RCC 7860 (cell line): ENCODE results near the gene DDX10.
A peak's percentile ranks its signal among the peaks of the same experiment; 100 is the strongest.
"Not testable (repeated sequence)": the region's sequence is repeated elsewhere in the genome, so short reads cannot be mapped to it uniquely, and the experiment has no call there.

ENCODE experiments used
- DNase-seq: peaks from one replicate; pipeline ENCODE4 v3.0.0-alpha.2; 2015; ENCODE audit warnings: low spot score
- FAIRE-seq: peaks from 2 replicates; lab custom pipeline; 2012; peaks lifted over from hg19 to GRCh38; lab: Jason Lieb, UNC

Gene DDX10

DNA sequence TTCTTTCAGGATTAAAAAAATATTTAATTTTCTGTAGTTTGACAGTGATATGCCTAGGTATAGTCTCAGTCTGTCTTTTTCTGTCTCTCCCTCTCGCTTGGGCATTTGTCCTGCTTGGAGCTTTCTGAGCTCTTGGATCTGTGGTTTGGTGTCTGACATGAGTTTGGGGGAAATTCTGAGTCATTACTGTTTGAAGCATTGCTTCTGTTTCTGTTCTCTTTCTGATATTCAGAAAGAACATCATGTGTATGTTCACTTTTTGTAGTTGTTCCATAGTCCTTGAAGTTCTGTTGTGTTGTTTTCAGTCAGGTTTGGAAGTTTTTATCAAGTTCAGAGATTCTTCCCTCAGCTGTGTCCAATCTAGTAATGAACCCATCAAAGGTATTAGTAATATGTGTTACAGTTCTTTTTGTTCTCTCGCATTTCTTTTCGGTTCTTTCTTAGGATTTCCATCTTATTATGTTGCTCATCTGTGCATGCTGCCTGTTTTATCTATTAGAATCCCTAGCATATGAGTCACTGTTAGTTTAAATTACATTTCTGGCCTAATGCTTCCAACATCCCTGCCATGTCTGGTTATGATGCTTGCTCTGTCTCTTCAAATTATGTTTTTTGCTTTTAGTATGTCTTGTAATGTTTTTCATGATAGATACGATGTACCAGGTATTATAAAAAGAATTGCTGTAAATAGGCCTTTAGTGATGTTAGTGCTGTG, 48.4 kb downstream of the DDX10 start:
- FAIRE-seq: no peak
- DNase-seq: no peak

- FAIRE-seq (no peak), DNase-seq (no peak)
These were observed 50.4 kb downstream of the DDX10 start for GRCh38 chr11:108715239-108715638.

DNA sequence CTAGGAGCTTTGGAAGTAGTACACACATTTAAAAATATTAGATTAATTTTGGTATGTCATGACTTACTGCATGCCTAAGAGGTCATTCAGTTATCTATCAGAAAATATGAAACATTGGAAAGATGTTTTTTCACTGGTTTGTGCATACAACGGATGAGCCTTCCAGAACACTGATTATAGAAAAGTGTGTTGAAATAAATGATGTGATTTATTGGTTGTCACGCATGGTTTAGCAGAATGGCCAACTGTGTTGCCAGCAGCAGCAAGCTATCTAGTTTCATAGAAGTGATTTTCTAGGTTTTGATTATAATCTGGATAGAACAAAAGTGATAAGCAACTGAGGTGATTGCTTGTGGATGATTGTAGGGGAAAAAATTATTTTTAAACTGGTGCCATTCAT, 53.6 kb downstream of the DDX10 start:
- FAIRE-seq: peak; percentile 22
- DNase-seq: no peak

DNA sequence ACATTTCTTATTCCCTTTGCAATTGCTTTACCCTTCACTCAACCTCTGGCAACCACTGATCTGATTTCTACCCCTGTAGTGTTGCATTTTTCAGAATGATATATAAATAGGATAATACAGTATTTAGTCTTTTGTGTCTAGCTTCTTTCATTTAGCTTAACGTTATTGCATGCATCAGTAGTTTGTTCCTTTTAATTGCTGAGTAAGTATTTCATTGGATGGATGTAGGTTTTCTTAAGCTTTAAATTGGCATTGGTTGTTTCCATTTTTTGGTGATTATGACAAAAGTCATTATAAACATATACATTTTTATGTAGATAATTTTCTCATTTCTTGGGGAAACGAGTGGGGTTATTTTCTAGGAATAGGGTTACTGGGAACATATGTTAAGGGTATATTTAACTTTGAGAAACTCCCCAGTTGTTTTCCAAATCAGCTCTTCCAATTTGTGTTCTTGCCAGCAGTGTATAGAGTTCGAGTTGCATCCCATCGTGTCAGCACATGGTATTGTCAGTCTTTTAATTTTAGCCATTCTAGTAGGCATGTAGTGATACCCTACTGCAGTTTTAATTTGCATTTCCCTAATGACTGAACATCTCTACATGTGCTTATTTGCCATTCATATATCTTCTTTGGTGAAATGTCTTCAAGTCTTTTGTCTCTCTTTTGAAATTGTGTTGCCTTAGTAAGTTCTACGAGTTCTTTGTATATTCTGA, 60.3 kb downstream of the DDX10 start:
- no peak for FAIRE-seq
- DNase-seq: no peak

DNA sequence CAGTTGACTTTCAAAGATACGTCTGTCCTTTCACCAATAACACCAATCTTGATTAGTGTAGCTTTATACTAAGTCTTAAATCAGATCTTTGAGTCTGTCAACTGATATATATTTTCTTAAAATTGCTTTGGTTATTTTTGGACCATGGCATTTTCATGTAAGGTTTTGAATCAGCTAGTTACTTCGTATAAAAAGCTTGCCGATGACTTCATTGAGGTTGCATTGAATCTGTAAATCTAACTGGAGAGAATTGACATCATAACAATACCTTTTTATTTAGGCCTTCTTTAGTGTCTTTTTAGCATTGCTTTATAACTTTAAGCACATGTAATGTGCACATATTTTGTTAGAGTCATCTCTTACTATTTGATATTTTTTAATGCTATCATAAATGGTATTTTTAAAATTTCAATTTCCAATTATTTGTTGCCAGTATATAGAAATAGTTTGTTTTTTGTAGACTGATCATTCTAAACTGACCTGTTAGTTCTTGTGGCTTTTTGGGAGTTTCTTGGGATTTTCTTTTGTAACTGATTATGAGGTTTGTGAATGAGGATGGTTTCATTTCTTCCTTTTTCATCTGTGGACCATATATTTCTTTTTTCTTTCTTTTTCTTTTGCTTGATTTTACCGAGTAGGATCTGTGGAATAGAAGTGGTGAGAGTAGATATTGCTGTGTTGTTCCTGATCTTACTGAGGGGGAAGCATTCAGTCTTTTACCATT, 61.4 kb downstream of the DDX10 start:
- FAIRE-seq: no peak
- DNase-seq: no peak

DNA sequence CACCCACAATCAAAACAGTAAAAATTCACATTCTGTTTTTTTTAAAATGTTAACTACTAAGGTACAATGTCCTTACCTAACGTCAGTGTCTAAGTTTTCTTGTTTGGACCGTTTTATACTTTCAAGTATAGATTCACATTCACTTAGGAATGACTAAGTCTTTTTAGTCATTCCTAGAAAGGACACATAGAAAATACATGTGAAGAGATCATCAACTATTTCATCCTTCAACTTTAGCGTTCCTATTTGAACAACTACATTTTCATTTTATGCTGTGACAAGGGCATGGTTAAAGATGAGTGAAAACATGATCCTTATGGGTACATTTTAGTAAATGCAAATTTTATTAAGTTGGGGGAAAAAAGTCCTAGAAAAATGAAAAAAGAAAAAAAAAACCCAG, 62.8 kb downstream of the DDX10 start:
- no peak for FAIRE-seq
- no peak for DNase-seq

DNA sequence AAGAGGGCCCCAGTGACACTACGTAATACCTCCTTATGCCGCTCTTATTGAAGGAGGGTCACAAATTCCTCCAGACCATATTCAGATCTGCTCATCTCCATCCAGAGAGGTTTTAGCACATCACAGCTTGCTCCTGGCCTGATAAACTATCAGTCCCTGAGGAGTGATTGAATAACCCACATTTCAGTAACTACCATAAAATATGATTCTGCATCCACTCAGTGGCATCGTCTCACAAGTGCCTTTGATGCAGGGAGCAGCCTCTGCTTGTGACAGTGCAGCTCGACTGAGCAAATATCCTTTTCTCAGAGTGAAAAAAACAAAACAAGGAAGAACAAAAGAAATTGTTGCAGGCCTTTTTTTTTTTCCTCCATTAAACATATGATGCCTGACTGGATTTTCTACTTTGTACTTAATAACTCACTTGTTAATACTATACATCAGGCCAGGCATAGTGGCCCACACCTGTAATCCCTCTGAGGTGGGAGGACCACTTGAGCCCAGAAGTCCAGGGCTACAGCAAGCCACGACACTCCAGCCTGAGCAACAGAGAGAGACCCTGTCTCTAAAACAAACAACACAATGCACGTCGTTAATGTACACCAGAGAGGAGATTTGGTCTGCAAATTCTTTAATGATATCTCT, 64.5 kb downstream of the DDX10 start:
- DNase-seq (no peak), FAIRE-seq (no peak)

- no peak for DNase-seq
- no peak for FAIRE-seq
These were observed 67.5 kb downstream of the DDX10 start for GRCh38 chr11:108732395-108732794.

- no peak for DNase-seq
- no peak for FAIRE-seq
These were observed 68.7 kb downstream of the DDX10 start for GRCh38 chr11:108733479-108734116.

DNA sequence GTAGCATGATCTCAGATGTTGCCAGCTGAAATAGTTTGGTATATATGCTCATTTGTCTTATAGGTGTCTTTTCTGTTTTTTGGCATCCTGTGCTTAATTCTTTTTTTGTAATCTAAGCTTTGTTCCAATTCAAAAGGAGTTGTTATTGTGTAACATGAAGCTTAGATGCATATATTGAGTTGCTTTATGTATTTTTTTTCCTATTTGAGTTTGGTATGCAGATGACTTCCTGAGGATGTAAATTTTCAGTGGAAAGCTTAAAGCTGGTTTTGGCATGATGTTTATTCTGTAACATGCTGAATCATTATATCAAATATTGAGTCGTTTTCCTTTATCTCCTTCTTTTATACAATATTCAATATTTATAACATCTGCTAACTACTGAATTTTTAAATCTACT, 69.4 kb downstream of the DDX10 start:
- FAIRE-seq (no peak), DNase-seq (no peak)

DNA sequence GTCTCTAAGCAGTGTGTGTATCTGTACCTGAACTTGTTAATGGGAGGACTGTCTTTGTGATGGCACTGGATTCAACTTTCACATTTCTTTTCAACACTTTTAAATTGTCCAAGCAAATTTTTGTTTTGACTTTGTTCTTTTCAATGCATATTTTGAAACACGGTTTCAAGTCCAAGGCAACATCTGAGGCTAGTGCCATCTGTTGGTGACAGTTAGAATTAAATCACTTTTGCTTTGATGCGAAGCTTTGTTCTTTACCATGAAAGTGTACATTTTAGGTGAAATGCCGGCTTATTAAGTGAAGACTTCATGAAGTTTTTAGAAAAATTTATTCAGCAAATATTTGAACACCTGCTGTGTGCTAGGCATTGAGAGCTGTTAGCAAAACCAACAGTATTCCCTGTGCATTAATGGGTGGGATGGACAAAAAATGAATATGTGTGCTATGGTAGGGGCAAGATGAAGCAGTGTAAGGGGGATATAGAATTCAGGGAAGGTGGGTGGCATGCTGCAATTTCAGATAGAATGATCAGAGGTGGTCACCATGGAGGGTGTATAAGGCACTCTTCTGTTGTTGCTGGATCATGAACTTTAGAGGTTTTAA, 70.2 kb downstream of the DDX10 start:
- no peak for DNase-seq

DNA sequence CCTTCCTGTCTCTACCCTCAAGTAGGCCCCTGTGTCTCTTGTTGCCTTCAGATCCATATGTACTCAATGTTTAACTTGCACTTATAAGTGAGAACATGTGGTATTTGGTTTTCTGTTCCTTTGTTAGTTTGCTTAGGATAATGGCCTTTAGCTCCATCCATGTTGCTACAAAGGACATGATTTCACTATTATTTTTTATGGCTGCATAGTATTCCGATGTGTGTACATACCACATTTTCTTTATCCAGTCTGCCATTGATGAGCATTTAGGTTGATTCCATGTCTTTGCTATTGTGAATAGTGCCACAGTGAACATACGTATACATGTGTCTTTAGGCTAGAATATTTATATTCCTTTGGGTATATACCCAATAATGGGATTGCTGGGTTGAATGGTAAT, 75.3 kb downstream of the DDX10 start:
- not testable (repeated sequence) for FAIRE-seq, DNase-seq

More for the DNA sequence above, 70.2 kb downstream of the DDX10 start:
- FAIRE-seq: no peak

DNA sequence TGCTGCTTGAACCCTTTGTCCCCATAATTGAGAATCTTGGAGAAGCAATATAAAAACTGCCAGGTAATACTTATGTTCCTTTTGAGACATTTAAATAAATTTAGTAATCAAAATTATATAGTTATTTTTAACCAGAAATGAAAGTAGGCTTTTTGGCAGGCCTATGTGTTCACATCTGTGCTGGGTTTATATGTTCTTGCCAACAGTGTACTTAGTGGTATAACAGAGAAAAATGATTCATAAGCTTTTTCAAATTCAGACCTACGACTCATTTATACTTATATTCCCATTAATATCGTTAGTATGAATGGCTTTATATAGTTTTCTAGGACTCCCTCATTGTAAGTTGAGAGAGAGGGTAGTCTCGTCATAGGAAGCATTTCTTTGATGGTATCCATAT, 79.0 kb downstream of the DDX10 start:
- FAIRE-seq (no peak), DNase-seq (no peak)

GRCh38 chr11:108748968-108749367, 84.1 kb downstream of the DDX10 start:
- no peak for DNase-seq

DNA sequence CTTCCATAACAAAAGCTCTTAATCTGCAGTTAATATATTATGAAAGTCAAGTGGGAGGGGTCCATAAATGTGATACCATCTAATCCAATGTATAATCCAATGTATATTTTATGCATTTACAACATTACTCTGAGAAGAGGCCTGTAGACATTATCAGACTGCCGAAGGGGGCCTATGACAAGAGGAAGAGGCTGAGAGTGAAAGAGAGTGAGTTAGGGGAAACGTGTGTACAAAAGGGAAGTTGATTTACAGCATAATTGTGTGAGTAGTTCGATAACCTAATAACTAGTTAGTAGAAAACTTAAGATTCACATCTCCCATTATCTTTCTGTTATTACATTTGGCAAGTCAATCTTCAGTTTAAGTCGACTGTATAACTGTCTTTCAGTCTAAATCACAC, 86.6 kb downstream of the DDX10 start:
- no peak for FAIRE-seq
- DNase-seq: no peak

More at GRCh38 chr11:108748968-108749367, 84.1 kb downstream of the DDX10 start:
- no peak for FAIRE-seq

DNA sequence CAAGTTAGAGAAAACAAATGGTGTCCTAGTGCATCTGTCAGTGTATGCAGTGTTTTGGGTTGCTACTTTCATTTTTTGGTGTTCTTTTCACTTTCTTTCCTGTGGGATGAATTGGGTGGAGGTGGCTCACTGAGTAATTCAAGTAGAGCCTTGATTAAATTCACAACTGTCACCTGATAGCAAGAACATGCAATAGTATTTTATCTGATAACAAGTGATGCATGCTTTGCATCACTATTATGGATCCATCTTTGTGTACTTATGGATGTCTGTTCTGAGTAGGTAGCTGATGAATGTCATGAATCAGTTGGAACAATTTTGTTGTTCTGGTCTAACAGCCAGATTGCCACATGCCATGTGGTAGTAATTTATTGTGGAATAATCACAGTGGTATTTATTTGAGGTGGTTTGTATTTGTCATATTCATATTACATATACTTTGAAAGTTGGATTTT, 87.5 kb downstream of the DDX10 start:
- FAIRE-seq: no peak

DNA sequence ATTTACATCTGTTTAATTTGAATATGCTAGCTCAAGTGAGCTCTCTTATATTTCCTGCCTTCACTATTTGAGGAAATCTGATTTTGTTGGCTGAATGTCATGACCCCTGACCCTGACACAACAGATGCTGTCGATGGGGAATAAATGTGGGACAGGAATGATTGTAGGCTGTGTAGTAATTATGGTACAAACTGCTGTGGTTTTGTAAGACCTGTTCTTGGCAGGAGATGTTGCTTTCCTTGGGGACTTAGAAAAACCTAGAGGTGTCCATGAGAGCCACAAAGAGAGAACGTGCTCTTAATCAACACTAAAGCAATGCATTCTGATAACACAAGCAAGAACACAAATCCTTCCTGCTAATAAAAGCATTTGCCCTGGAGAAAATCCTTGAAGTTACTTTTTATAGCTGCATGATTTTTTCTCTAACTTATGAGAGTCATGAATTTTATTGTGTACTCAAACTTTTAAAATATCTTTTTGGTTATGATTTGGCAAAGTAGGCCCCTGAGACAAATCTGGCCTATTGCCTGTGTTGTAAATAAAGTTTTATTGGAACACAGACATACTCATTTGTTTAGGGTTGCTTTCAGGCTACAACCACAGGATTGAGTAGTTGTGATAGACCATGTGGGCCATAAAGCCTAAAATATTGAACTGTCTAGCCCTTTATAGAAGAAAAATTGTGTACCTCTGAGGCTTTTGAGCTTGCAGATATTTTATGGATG, 90.2 kb downstream of the DDX10 start:
- no peak for FAIRE-seq
- DNase-seq: no peak

More for the DNA sequence above, 87.5 kb downstream of the DDX10 start:
- DNase-seq: no peak

- no peak for DNase-seq
These were observed 92.8 kb downstream of the DDX10 start for GRCh38 chr11:108757630-108758029.

DNA sequence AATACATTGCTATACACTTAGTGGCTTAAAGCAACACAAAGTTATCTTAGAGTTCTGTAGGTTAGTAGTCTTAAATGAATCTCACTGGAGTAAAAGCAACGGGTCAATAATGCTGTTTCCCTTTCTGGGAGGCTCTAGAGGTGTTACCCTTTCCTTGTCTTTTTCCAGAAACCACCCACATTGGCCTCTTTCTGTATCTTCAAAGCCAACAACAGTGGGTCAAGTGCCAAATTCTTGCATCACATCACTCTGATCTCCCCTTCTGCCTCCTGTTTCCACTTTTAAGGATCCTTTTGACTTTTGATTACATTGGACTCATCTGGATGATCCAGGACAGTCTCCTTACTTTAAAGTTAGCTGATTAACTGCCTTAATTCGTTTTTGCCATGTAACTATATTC, 93.6 kb downstream of the DDX10 start:
- FAIRE-seq (no peak), DNase-seq (no peak)

More at GRCh38 chr11:108757630-108758029, 92.8 kb downstream of the DDX10 start:
- no peak for FAIRE-seq
